Tibial nerve (tissue), 4 donors: ENCODE data around the gene TAPT1. TPM values are rescaled to one million over a fixed set of nuclear protein-coding genes. Genes with fewer than 3 reads are reported as not detected.

Experiments
- DNase-seq, 2 donors: peaks; one replicate each; pipeline ENCODE4 v3.0.0-alpha.2; 2019; ENCODE audit warnings: low spot score in 2 of 2
- H3K27ac ChIP-seq, 4 donors: fragments of 200-600 bp; sonication (generic) in 3 of 4; one replicate each; pipeline ENCODE4 v1.5.1; 2017 to 2019; ENCODE audit warnings: mild to moderate bottlenecking in 1 of 4
- H3K27me3 ChIP-seq, 2 donors: fragments of 200-600 bp; sonication (generic) in 1 of 2; one replicate each; pipeline versions ENCODE4 v1.5.1 to v1.6.0; 2017 to 2019
- H3K36me3 ChIP-seq, 3 donors: fragments of 200-600 bp; sonication (generic); one replicate each; pipeline ENCODE4 v1.5.1; 2018 to 2019
- H3K4me1 ChIP-seq, 4 donors: fragments of 200-600 bp; sonication (generic) in 3 of 4; one replicate each; pipeline ENCODE4 v1.5.1; 2017 to 2019
- H3K4me3 ChIP-seq, 4 donors: fragments of 200-600 bp; sonication (generic) in 3 of 4; one replicate each; pipeline ENCODE4 v1.5.1; 2017 to 2019; ENCODE audit warnings: mild to moderate bottlenecking in 1 of 4, moderate library complexity in 1 of 4
- H3K9me3 ChIP-seq, 4 donors: fragments of 200-600 bp; sonication (generic) in 3 of 4; one replicate each; pipeline ENCODE4 v1.5.1; 2017 to 2019
- EP300 ChIP-seq, 2 donors: sonication (generic); formaldehyde crosslinking; IDR thresholded peaks; one replicate each; pipeline ENCODE4 v1.6.1; 2017; ENCODE audit warnings: antibody characterized with exemption in 2 of 2, mild to moderate bottlenecking in 1 of 2
- POLR2A ChIP-seq, 2 donors: fragments of 450-650 bp; IDR thresholded peaks; one replicate each; pipeline ENCODE4 v1.6.1; 2017; ENCODE audit warnings: antibody characterized with exemption in 2 of 2, mild to moderate bottlenecking in 2 of 2, moderate library complexity in 2 of 2
- WGBS, 2 donors: methylation state at CpG; one replicate each; pipeline ENCODE4 v1.1.5; 2018; 5-methylcytosine and 5-hydroxymethylcytosine counted together
- total RNA-seq, 4 donors: library from RNA; depleted of rRNA; stranded (reverse); fragments of >200 nt; gene quantifications; one replicate each; pipeline ENCODE4 v1.1.0, GENCODE V29; 2016
- TF ChIP-seq, protein P1 (sequence below), 5 experiments: fragments of 200-600 bp in 3 of 5; fragments of 450-650 bp in 2 of 5; sonication (generic) in 3 of 5; IDR thresholded peaks; one replicate each; pipeline ENCODE4 v1.5.1; 2016 to 2019; ENCODE audit warnings: antibody characterized with exemption in 5 of 5, mild to moderate bottlenecking in 3 of 5, moderate library complexity in 2 of 5

Gene TAPT1
- total RNA-seq, 4 donors from 2014 or later, result 21.3 to 41.3 (median 37.5) TPM

DNA sequence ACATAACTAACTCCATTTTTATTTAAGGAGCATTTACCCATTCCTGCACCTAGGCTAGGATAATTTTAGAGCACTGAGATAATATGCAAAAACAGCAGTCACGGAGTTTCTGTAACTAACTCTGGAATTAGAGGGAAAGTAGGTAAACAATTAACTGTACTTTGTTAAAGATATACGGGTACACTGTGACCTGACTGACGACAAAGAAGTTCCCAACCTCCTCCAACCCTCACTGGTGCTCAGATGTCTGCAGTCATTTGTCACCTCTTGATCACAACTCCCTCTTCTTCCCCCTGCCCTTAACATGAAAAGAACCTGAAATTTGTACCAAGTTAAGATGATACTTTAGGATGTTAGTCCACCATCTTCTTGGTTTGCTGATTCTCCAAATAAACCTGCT lies 42.0 kb upstream of the TAPT1 start:
- no peak for TF ChIP-seq EP300 (IDR thresholded peaks at IDR 0.05)
- TF ChIP-seq, protein P1, sequence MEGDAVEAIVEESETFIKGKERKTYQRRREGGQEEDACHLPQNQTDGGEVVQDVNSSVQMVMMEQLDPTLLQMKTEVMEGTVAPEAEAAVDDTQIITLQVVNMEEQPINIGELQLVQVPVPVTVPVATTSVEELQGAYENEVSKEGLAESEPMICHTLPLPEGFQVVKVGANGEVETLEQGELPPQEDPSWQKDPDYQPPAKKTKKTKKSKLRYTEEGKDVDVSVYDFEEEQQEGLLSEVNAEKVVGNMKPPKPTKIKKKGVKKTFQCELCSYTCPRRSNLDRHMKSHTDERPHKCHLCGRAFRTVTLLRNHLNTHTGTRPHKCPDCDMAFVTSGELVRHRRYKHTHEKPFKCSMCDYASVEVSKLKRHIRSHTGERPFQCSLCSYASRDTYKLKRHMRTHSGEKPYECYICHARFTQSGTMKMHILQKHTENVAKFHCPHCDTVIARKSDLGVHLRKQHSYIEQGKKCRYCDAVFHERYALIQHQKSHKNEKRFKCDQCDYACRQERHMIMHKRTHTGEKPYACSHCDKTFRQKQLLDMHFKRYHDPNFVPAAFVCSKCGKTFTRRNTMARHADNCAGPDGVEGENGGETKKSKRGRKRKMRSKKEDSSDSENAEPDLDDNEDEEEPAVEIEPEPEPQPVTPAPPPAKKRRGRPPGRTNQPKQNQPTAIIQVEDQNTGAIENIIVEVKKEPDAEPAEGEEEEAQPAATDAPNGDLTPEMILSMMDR (IDR thresholded peaks at IDR 0.05), result no peak
- no peak for TF ChIP-seq POLR2A (IDR thresholded peaks at IDR 0.05)
- Histone ChIP-seq H3K9me3 (no peaks in the 10 kb centered on the region), H3K4me1 (peaks cover 0 to 11% (median 0%) of the 10 kb centered on the region in 4 donors), H3K36me3 (no peaks in the 10 kb centered on the region), H3K4me3 (no peak overlapping the region), H3K27ac (no peak overlapping the region), H3K27me3 (no peaks in the 10 kb centered on the region)
- WGBS, 2 donors, result 90 to 91% methylated on average over 3 of the region's 3 CpGs
- no peak for DNase-seq

DNA sequence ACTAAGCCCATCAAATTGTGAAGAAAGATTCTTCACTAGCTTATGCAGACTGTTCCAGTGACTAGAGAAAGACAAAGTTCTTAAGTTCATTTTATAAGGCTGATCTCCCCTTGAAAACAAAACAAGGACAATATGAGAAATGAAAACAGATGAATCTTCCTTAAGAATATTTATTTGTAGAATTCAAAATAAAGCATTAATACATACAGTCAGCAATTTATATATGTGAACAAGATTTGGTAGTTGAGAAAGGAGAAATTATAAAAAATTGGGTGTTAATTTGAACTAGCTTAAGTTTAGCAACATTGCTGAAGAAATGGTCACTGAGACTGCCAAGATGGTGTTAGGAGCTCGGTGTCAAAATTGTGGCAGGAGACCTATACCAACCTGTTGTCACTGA lies 41.4 kb upstream of the TAPT1 start:
- H3K4me3 ChIP-seq, result no peak overlapping the region
- H3K36me3 ChIP-seq, result no peaks in the 10 kb centered on the region
- H3K9me3 ChIP-seq, result no peaks in the 10 kb centered on the region
- no peaks in the 10 kb centered on the region for H3K27me3 ChIP-seq
- WGBS, 2 donors, result 88 to 95% methylated on average over 1 of the region's 1 CpG
- TF ChIP-seq POLR2A (IDR thresholded peaks at IDR 0.05) (no peak), EP300 (IDR thresholded peaks at IDR 0.05) (no peak)
- TF ChIP-seq, protein P1 (IDR thresholded peaks at IDR 0.05), result no peak
- H3K27ac ChIP-seq, result no peak overlapping the region
- no peak for DNase-seq
- H3K4me1 ChIP-seq, result peaks cover 0 to 11% (median 0%) of the 10 kb centered on the region in 4 donors

DNA sequence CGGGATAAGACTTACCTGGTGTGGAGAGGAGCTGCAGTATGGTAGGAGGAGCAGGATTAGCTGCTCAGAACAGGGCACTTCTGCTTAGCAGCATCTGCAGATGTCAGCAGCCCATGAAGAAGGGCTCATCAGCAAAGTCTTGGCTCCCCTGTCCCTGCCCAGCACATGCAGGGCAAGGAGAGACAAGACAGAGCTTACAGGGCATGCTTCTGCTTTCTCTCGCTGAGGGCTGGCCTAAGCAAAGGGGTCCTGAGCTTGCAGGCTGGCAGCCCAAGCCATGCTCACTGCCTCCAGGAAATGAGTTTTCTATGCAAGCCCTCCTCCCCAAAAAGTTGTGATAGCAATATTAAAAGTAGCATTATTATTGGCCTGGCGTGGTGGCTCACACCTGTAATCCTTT lies 39.5 kb upstream of the TAPT1 start:
- Histone ChIP-seq H3K36me3 (no peaks in the 10 kb centered on the region), H3K27me3 (no peaks in the 10 kb centered on the region), H3K9me3 (no peaks in the 10 kb centered on the region), H3K4me3 (no peak overlapping the region), H3K27ac (no peak overlapping the region), H3K4me1 (peaks cover 0 to 11% (median 0%) of the 10 kb centered on the region in 4 donors)
- 93 to 96% methylated on average over 3 of the region's 3 CpGs for WGBS, 2 donors
- DNase-seq, result no peak
- TF ChIP-seq, protein P1 (IDR thresholded peaks at IDR 0.05), result no peak
- TF ChIP-seq EP300 (IDR thresholded peaks at IDR 0.05) (no peak), POLR2A (IDR thresholded peaks at IDR 0.05) (no peak)

DNA sequence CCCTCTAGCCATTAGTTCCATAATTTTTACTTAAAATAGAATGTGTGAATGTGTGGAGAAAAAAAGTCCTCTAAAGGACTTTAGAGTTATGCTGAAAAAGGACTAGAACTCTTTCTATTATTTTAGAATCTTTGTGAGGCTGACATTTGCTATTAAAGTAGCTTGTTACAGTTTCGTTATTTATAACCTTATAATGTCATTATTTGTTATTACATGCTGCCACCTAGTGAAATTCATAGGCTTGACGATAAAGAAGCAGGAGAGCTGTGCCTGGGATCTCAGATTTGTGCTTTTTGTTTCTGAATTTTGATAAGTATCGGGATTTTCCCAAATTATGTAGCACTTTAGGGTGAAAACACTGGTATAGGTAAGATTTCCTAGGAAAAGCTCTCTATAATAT lies 38.5 kb upstream of the TAPT1 start:
- no peak overlapping the region for H3K4me3 ChIP-seq
- peak in 1 of 2 donors; percentile 27 for DNase-seq
- WGBS, 2 donors, result 17 to 26% methylated on average over 3 of the region's 3 CpGs

DNA sequence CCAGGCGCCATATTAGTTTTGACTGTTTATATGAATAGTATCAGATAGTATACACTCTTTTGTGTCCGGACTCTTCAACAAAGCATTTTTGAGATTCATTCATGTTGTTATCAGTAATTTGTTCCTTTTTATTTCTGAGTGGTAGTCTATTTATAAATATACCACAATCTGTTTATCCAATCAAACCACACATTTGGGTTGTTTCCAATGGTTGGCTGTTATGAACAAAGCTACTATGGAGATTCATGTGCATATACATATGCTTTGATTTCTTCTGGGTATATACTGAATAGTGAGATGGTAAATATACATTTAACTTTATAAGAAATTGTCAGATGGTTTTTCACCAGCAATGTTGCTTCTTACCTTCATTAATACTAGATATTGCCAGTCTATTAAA lies 36.8 kb upstream of the TAPT1 start:
- H3K4me3 ChIP-seq, result no peak overlapping the region
- TF ChIP-seq POLR2A (IDR thresholded peaks at IDR 0.05), result no peak
- H3K27ac ChIP-seq, result no peak overlapping the region
- H3K4me1 ChIP-seq, result peaks cover 0 to 6% (median 0%) of the 10 kb centered on the region in 4 donors
- no peaks in the 10 kb centered on the region for H3K36me3 ChIP-seq
- no peak for DNase-seq
- no peaks in the 10 kb centered on the region for H3K27me3 ChIP-seq
- WGBS, 2 donors, result 88 to 97% methylated on average over 2 of the region's 2 CpGs
- H3K9me3 ChIP-seq, result no peaks in the 10 kb centered on the region

More for the DNA sequence above, 38.5 kb upstream of the TAPT1 start:
- H3K36me3 ChIP-seq, result no peaks in the 10 kb centered on the region
- H3K4me1 ChIP-seq, result peaks cover 0 to 11% (median 0%) of the 10 kb centered on the region in 4 donors
- TF ChIP-seq POLR2A (IDR thresholded peaks at IDR 0.05) (no peak), EP300 (IDR thresholded peaks at IDR 0.05) (no peak)
- TF ChIP-seq, protein P1 (IDR thresholded peaks at IDR 0.05), result peak; percentile 29 to 64 (median 44)
- no peaks in the 10 kb centered on the region for H3K27me3 ChIP-seq
- no peak overlapping the region for H3K27ac ChIP-seq
- no peaks in the 10 kb centered on the region for H3K9me3 ChIP-seq

DNA sequence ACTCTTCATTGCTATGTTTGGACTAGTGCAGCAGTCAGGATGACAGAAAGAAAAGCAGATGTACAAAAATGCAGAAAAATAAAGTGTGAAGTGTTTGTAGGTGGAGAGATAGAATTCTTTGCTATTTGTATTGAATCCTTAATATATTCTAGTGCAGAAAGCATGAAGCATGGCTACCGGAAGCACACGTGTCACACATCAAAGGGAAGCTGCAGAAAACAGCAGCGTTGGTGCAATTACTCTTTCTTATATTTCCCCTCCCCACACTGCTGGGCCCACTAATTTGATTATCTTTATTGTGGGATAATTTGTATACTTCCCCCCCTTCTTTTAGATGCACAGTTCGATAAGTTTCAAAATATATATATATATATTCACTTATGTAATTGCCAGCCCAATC lies 35.9 kb upstream of the TAPT1 start:
- no peaks in the 10 kb centered on the region for H3K27me3 ChIP-seq
- peaks cover 0 to 4% (median 0%) of the 10 kb centered on the region in 3 donors for H3K36me3 ChIP-seq
- WGBS, 2 donors, result 86 to 90% methylated on average over 4 of the region's 4 CpGs
- no peak overlapping the region for H3K27ac ChIP-seq
- TF ChIP-seq, protein P1 (IDR thresholded peaks at IDR 0.05), result no peak
- TF ChIP-seq POLR2A (IDR thresholded peaks at IDR 0.05) (no peak), EP300 (IDR thresholded peaks at IDR 0.05) (no peak)
- peaks cover 0 to 6% (median 0%) of the 10 kb centered on the region in 4 donors for H3K4me1 ChIP-seq
- H3K4me3 ChIP-seq, result no peak overlapping the region
- DNase-seq, result no peak
- H3K9me3 ChIP-seq, result no peaks in the 10 kb centered on the region
